Gastroesophageal sphincter (tissue), 4 donors: Measurements from ENCODE around the gene TAF10. TPM values are rescaled to one million over a fixed set of nuclear protein-coding genes. Genes with fewer than 3 reads are reported as not detected.

Experiments used
- ATAC-seq: fragments of 150-250 bp; one replicate; pipeline ENCODE4 v1.9.1; 2016; ENCODE audit warnings: mild to moderate bottlenecking, moderate library complexity
- H3K27ac ChIP-seq, 4 donors: fragments of 200-600 bp; sonication (generic) in 3 of 4; 1 replicate in 3 of 4; 2 replicates in 1 of 4; pipeline ENCODE4 v1.5.1; 2016 to 2019
- H3K27me3 ChIP-seq: fragments of 200-600 bp; sonication (generic); one replicate; pipeline ENCODE4 v1.5.1; 2019
- H3K36me3 ChIP-seq, 2 donors: fragments of 200-600 bp; sonication (generic); one replicate each; pipeline ENCODE4 v1.5.1; 2019; ENCODE audit warnings: control low read depth in 1 of 2
- H3K4me1 ChIP-seq, 3 donors: fragments of 200-600 bp; sonication (generic); 1 replicate in 2 of 3; 2 replicates in 1 of 3; pipeline ENCODE4 v1.5.1; 2016 to 2019; ENCODE audit warnings: control low read depth in 2 of 3
- H3K4me3 ChIP-seq, 2 donors: fragments of 200-600 bp; sonication (generic); one replicate each; pipeline ENCODE4 v1.5.1; 2019; ENCODE audit warnings: mild to moderate bottlenecking in 1 of 2, moderate library complexity in 1 of 2
- H3K9me3 ChIP-seq, 3 donors: fragments of 200-600 bp; sonication (generic); one replicate each; pipeline ENCODE4 v1.5.1; 2017 to 2019; ENCODE audit warnings: control low read depth in 2 of 3
- CTCF ChIP-seq, 4 experiments: fragments of 200-600 bp in 2 of 4; fragments of 450-650 bp in 2 of 4; sonication (generic) in 1 of 4; IDR thresholded peaks; one replicate each; pipeline ENCODE4 v1.5.1; 2017 to 2019; ENCODE audit warnings: antibody characterized with exemption in 4 of 4, mild to moderate bottlenecking in 2 of 4, moderate library complexity in 2 of 4
- EP300 ChIP-seq: sonication (generic); formaldehyde crosslinking; IDR thresholded peaks from one replicate; pipeline ENCODE4 v1.6.1; 2017; ENCODE audit warnings: antibody characterized with exemption, mild to moderate bottlenecking
- POLR2A ChIP-seq, 2 donors: fragments of 450-650 bp; IDR thresholded peaks; one replicate each; pipeline ENCODE4 v1.6.1; 2017; ENCODE audit warnings: antibody characterized with exemption in 2 of 2, mild to moderate bottlenecking in 2 of 2, moderate library complexity in 1 of 2
- POLR2AphosphoS5 ChIP-seq: sonication (generic); formaldehyde crosslinking; IDR thresholded peaks from one replicate; pipeline ENCODE4 v1.6.1; 2017; ENCODE audit warnings: antibody characterized with exemption
- WGBS, 2 donors: methylation state at CpG; one replicate each; pipeline ENCODE4 v1.1.5; 2018; ENCODE audit warnings: low coverage in 1 of 2; 5-methylcytosine and 5-hydroxymethylcytosine counted together
- total RNA-seq, 4 donors: library from RNA; depleted of rRNA; stranded (reverse); fragments of >200 nt; gene quantifications; one replicate each; pipeline ENCODE4 v1.1.0, GENCODE V29; 2016

Gene TAF10
- total RNA-seq, 4 donors from 2014 or later: 21.7 to 41.1 (median 35.4) TPM

- Histone ChIP-seq H3K27ac (no peak overlapping the region), H3K4me1 (peaks cover 10 to 85% (median 27%) of the 10 kb centered on the region in 3 donors)
- 100% methylated on average over 1 of the region's 13 CpGs; no CpG with 5 or more reads in 1 of the 2 donors for WGBS, 2 donors
Observed at GRCh38 chr11:6601041-6601461, 11.0 kb downstream of the TAF10 start.

GRCh38 chr11:6599881-6600390 is 12.1 kb downstream of the TAF10 start:
- no peak for ATAC-seq
- no peak for TF ChIP-seq POLR2A (IDR thresholded peaks at IDR 0.05)
- TF ChIP-seq POLR2AphosphoS5: no peak
- no peak for TF ChIP-seq CTCF (IDR thresholded peaks at IDR 0.05)
- TF ChIP-seq EP300: no peak
- Histone ChIP-seq H3K4me1 (peaks cover 12 to 79% (median 28%) of the 10 kb centered on the region in 3 donors), H3K36me3 (peaks cover 3 to 45% of the 10 kb centered on the region in 2 donors), H3K27ac (peak overlapping the region in 1 of 4 donors; percentile 31), H3K4me3 (no peak overlapping the region), H3K27me3 (no peaks in the 10 kb centered on the region), H3K9me3 (no peaks in the 10 kb centered on the region)
- WGBS, 2 donors: 86% methylated on average over 1 of the region's 2 CpGs; no CpG with 5 or more reads in 1 of the 2 donors

More at GRCh38 chr11:6601041-6601461, 11.0 kb downstream of the TAF10 start:
- Histone ChIP-seq H3K4me3 (no peak overlapping the region), H3K36me3 (peaks cover 3 to 45% of the 10 kb centered on the region in 2 donors), H3K9me3 (no peaks in the 10 kb centered on the region), H3K27me3 (no peaks in the 10 kb centered on the region)
- ATAC-seq: no peak
- TF ChIP-seq CTCF (IDR thresholded peaks at IDR 0.05) (no peak), POLR2A (IDR thresholded peaks at IDR 0.05) (no peak), POLR2AphosphoS5 (no peak), EP300 (no peak)

GRCh38 chr11:6599449-6599848 is 12.6 kb downstream of the TAF10 start:
- peaks cover 12 to 77% (median 28%) of the 10 kb centered on the region in 3 donors for H3K4me1 ChIP-seq
- TF ChIP-seq POLR2AphosphoS5: no peak
- TF ChIP-seq EP300: no peak
- no peak for TF ChIP-seq POLR2A (IDR thresholded peaks at IDR 0.05)
- no peaks in the 10 kb centered on the region for H3K9me3 ChIP-seq
- no peak overlapping the region for H3K4me3 ChIP-seq
- no peak for ATAC-seq
- H3K36me3 ChIP-seq: peaks cover 3 to 48% of the 10 kb centered on the region in 2 donors
- no peaks in the 10 kb centered on the region for H3K27me3 ChIP-seq
- 82% methylated on average over 1 of the region's 1 CpG; no CpG with 5 or more reads in 1 of the 2 donors for WGBS, 2 donors
- H3K27ac ChIP-seq: peak overlapping the region in 2 of 4 donors; percentile 31 to 72

- TF ChIP-seq POLR2AphosphoS5 (no peak), EP300 (no peak), CTCF (IDR thresholded peaks at IDR 0.05) (no peak), POLR2A (IDR thresholded peaks at IDR 0.05) (no peak)
- Histone ChIP-seq H3K36me3 (peaks cover 3 to 56% of the 10 kb centered on the region in 2 donors), H3K27ac (peak overlapping the region in 2 of 4 donors; percentile 67 to 72), H3K4me3 (no peak overlapping the region), H3K4me1 (peaks cover 12 to 81% (median 28%) of the 10 kb centered on the region in 3 donors), H3K9me3 (no peaks in the 10 kb centered on the region), H3K27me3 (no peaks in the 10 kb centered on the region)
- WGBS, 2 donors: 83 to 93% methylated on average over 2 to 3 of the region's 3 CpGs
- ATAC-seq: no peak
Observed at GRCh38 chr11:6598555-6598954, 13.5 kb downstream of the TAF10 start.

GRCh38 chr11:6596239-6596877 is 15.7 kb downstream of the TAF10 start:
- Histone ChIP-seq H3K36me3 (peaks cover 3 to 57% of the 10 kb centered on the region in 2 donors), H3K27ac (peak overlapping the region; percentile 62 to 78 (median 70)), H3K4me1 (peaks cover 9 to 66% (median 16%) of the 10 kb centered on the region in 3 donors), H3K27me3 (no peaks in the 10 kb centered on the region), H3K9me3 (no peaks in the 10 kb centered on the region), H3K4me3 (no peak overlapping the region)
- peak; percentile 50 for ATAC-seq
- 3 to 19% methylated on average over 4 to 5 of the region's 5 CpGs for WGBS, 2 donors
- TF ChIP-seq POLR2AphosphoS5 (no peak), POLR2A (IDR thresholded peaks at IDR 0.05) (no peak), CTCF (IDR thresholded peaks at IDR 0.05) (no peak), EP300 (no peak)
